Measurements from ENCODE around the gene ACIN1. TPM values are rescaled to one million over a fixed set of nuclear protein-coding genes. Genes with fewer than 3 reads are reported as not detected.

ACIN1 gene
- total RNA-seq, 2 experiments from 2014 or later, result 282 to 288 TPM

GRCh38 chr14:23101986-23102625 lies 7.2 kb upstream of the ACIN1 start:
- Mint-ChIP-seq H3K27ac (no peak overlapping the region), H3K9me3 (no peaks in the 10 kb centered on the region), H3K4me1 (ENCODE audit: low read depth) (peaks cover 24% of the 10 kb centered on the region), H3K36me3 (ENCODE audit: low read depth) (peaks cover 27% of the 10 kb centered on the region), H3K4me3 (no peak overlapping the region), H3K27me3 (no peaks in the 10 kb centered on the region)
- Histone ChIP-seq H3K27me3 (ENCODE audit: control insufficient read depth in 1 of 2, insufficient read depth in 2 of 2, low read length in 2 of 2) (no peaks in the 10 kb centered on the region), H3K4me1 (ENCODE audit: insufficient read depth, low read length) (peaks cover 4% of the 10 kb centered on the region), H3K36me3 (ENCODE audit: insufficient read depth, low read length) (peaks cover 21% of the 10 kb centered on the region), H3K4me3 (ENCODE audit: low read length) (no peak overlapping the region), H3K9me3 (ENCODE audit: control insufficient read depth in 1 of 2, insufficient read depth in 1 of 2, low read length in 2 of 2) (no peaks in the 10 kb centered on the region), H3K27ac (ENCODE audit: low read depth in 1 of 2, low read length in 2 of 2) (no peak overlapping the region)
- ATAC-seq (ENCODE audit: poor library complexity) (no peak), DNase-seq (no peak)
- TF ChIP-seq CTCF (IDR thresholded peaks at IDR 0.05), result no peak
- intact Hi-C loops (cut with DNase I, micrococcal nuclease), result no loop called here
- POLR2A ChIA-PET, result interaction anchor here (1.0 kb wide), 1 partner anchor 18 kb away, joined by 4 read pairs; no protein-coding TSS in a partner anchor
- CTCF ChIA-PET, result interaction anchor here (1.4 kb wide), 1 partner anchor 18 kb away, joined by 3 read pairs; no protein-coding TSS in a partner anchor

- Histone ChIP-seq H3K4me3 (ENCODE audit: low read length) (no peak overlapping the region), H3K27ac (ENCODE audit: low read depth in 1 of 2, low read length in 2 of 2) (no peak overlapping the region)
- H3K36me3 Mint-ChIP-seq (ENCODE audit: low read depth), result peaks cover 30% of the 10 kb centered on the region
These were observed 6.5 kb upstream of the ACIN1 start for GRCh38 chr14:23101213-23101970.

More at GRCh38 chr14:23101213-23101970, 6.5 kb upstream of the ACIN1 start:
- H3K27me3 Mint-ChIP-seq, result no peaks in the 10 kb centered on the region
- no peak for ATAC-seq (ENCODE audit: poor library complexity)
- H3K4me3 Mint-ChIP-seq, result no peak overlapping the region
- CTCF ChIA-PET, result interaction anchor here (1.4 to 2.6 kb wide), 2 partner anchors 19 kb away, joined by 3 to 13 read pairs; no protein-coding TSS in a partner anchor
- no peak for TF ChIP-seq CTCF (IDR thresholded peaks at IDR 0.05)
- H3K4me1 Mint-ChIP-seq (ENCODE audit: low read depth), result peaks cover 31% of the 10 kb centered on the region
- POLR2A ChIA-PET, result interaction anchor here (1.0 kb wide), 1 partner anchor 18 kb away, joined by 4 read pairs; no protein-coding TSS in a partner anchor
- H3K27ac Mint-ChIP-seq, result no peak overlapping the region
- no peaks in the 10 kb centered on the region for H3K9me3 Mint-ChIP-seq
- Histone ChIP-seq H3K27me3 (ENCODE audit: control insufficient read depth in 1 of 2, insufficient read depth in 2 of 2, low read length in 2 of 2) (no peaks in the 10 kb centered on the region), H3K9me3 (ENCODE audit: control insufficient read depth in 1 of 2, insufficient read depth in 1 of 2, low read length in 2 of 2) (no peaks in the 10 kb centered on the region), H3K4me1 (ENCODE audit: insufficient read depth, low read length) (peaks cover 10% of the 10 kb centered on the region), H3K36me3 (ENCODE audit: insufficient read depth, low read length) (peaks cover 21% of the 10 kb centered on the region)
- no peak for DNase-seq
- intact Hi-C loops (cut with DNase I, micrococcal nuclease), result no loop called here
